ENCODE results near the gene KRTAP2-2.

DNA sequence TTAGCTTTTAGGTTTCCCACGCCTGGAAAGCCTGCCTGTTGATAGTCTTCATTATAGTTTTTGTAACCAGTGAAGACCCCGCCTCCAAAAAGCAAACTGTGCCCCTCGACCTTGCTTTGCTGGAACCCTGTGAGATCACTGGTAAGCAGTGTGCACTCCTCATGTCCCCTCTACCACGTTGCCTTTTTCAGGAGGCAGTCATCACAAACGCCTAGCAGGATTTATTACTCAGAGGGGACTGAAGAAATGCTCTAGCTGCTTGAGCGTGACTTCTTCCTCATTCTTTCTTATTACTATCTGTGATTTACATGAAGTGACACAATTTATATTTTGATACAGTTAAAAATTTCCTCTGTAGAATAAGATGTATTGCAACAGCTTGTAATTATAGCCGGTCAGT, 39.6 kb downstream of the KRTAP2-2 start:
- TF ChIP-seq, protein P1, sequence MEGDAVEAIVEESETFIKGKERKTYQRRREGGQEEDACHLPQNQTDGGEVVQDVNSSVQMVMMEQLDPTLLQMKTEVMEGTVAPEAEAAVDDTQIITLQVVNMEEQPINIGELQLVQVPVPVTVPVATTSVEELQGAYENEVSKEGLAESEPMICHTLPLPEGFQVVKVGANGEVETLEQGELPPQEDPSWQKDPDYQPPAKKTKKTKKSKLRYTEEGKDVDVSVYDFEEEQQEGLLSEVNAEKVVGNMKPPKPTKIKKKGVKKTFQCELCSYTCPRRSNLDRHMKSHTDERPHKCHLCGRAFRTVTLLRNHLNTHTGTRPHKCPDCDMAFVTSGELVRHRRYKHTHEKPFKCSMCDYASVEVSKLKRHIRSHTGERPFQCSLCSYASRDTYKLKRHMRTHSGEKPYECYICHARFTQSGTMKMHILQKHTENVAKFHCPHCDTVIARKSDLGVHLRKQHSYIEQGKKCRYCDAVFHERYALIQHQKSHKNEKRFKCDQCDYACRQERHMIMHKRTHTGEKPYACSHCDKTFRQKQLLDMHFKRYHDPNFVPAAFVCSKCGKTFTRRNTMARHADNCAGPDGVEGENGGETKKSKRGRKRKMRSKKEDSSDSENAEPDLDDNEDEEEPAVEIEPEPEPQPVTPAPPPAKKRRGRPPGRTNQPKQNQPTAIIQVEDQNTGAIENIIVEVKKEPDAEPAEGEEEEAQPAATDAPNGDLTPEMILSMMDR (IDR thresholded peaks at IDR 0.05), result no peak
- TF ChIP-seq ZFX (IDR thresholded peaks at IDR 0.05; ENCODE audit: borderline replicate concordance), result no peak

Data from 22Rv1 (cell line).